Trophoblast cell (in vitro differentiated cells and primary cell): ENCODE measurements around the gene ZCCHC17.

ENCODE experiments used
- DNase-seq, 2 donors: peaks; one replicate each; pipeline ENCODE4 v3.0.0-alpha.2; 2016
- H2AFZ ChIP-seq: 2 replicates; pipeline ENCODE4 v1.6.1; 2013; ENCODE audit warnings: low read length, moderate library complexity, mild to moderate bottlenecking; ENCODE audit not compliant: insufficient read depth, poor library complexity
- H2AK5ac ChIP-seq: 2 replicates; pipeline ENCODE4 v1.6.1; 2013; ENCODE audit warnings: mild to moderate bottlenecking, low read length
- H2BK120ac ChIP-seq: 2 replicates; pipeline ENCODE4 v1.6.1; 2013; ENCODE audit warnings: low read length, mild to moderate bottlenecking, moderate library complexity; ENCODE audit not compliant: insufficient read depth, poor library complexity
- H2BK12ac ChIP-seq: 2 replicates; pipeline ENCODE4 v1.6.1; 2013; ENCODE audit warnings: mild to moderate bottlenecking, low read length, moderate library complexity
- H2BK5ac ChIP-seq: 2 replicates; pipeline ENCODE4 v1.6.1; 2013; ENCODE audit warnings: low read length, low read depth, moderate library complexity, mild to moderate bottlenecking; ENCODE audit not compliant: poor library complexity
- H3K14ac ChIP-seq: 2 replicates; pipeline ENCODE4 v1.6.1; 2013; ENCODE audit warnings: mild to moderate bottlenecking, low read length
- H3K18ac ChIP-seq: 2 replicates; pipeline ENCODE4 v1.6.1; 2013; ENCODE audit warnings: mild to moderate bottlenecking, low read length
- H3K23ac ChIP-seq: 2 replicates; pipeline ENCODE4 v1.6.1; 2013; ENCODE audit warnings: low read length
- H3K27ac ChIP-seq: 2 replicates; pipeline ENCODE4 v1.5.1; 2013; ENCODE audit warnings: low read depth, mild to moderate bottlenecking, inconsistent platforms, low read length, moderate library complexity
- H3K27me3 ChIP-seq: 2 replicates; pipeline ENCODE4 v1.6.1; 2013; ENCODE audit warnings: inconsistent platforms, mild to moderate bottlenecking, low read length, moderate library complexity; ENCODE audit not compliant: insufficient read depth
- H3K36me3 ChIP-seq, 2 experiments: 1 replicate in 1 of 2; 2 replicates in 1 of 2; pipeline ENCODE4 v1.6.1; 2013; ENCODE audit warnings: low read length in 2 of 2, mild to moderate bottlenecking in 2 of 2, moderate library complexity in 1 of 2; ENCODE audit not compliant: insufficient read depth in 2 of 2, control insufficient read depth in 1 of 2
- H3K4ac ChIP-seq: 2 replicates; pipeline ENCODE4 v1.6.1; 2013; ENCODE audit warnings: low read depth, mild to moderate bottlenecking, low read length, moderate library complexity
- H3K4me1 ChIP-seq, 2 experiments: 1 replicate in 1 of 2; 2 replicates in 1 of 2; pipeline ENCODE4 v1.6.1; 2013; ENCODE audit warnings: low read length in 2 of 2, mild to moderate bottlenecking in 2 of 2, moderate library complexity in 1 of 2; ENCODE audit not compliant: insufficient read depth in 2 of 2, control insufficient read depth in 1 of 2
- H3K4me2 ChIP-seq: 2 replicates; pipeline ENCODE4 v1.6.1; 2013; ENCODE audit warnings: inconsistent platforms, mild to moderate bottlenecking, low read length, moderate library complexity
- H3K4me3 ChIP-seq: 2 replicates; pipeline ENCODE4 v1.5.1; 2013; ENCODE audit warnings: mild to moderate bottlenecking, low read depth, low read length, inconsistent platforms
- H3K79me1 ChIP-seq: one replicate; pipeline ENCODE4 v1.6.1; 2013; ENCODE audit warnings: low read length
- H3K79me2 ChIP-seq: 2 replicates; pipeline ENCODE4 v1.6.1; 2013; ENCODE audit warnings: low read length, mild to moderate bottlenecking; ENCODE audit not compliant: control insufficient read depth, insufficient read depth, poor library complexity
- H3K9ac ChIP-seq: 2 replicates; pipeline ENCODE4 v1.6.1; 2013; ENCODE audit warnings: mild to moderate bottlenecking, low read length
- H3K9me3 ChIP-seq: 2 replicates; pipeline ENCODE4 v1.6.1; 2013; ENCODE audit warnings: low read depth, mild to moderate bottlenecking, control low read depth, inconsistent platforms, low read length; ENCODE audit not compliant: insufficient read depth
- H4K12ac ChIP-seq: 2 replicates; pipeline ENCODE4 v1.6.1; 2013; ENCODE audit warnings: low read depth, mild to moderate bottlenecking, low read length, moderate library complexity
- H4K8ac ChIP-seq: 2 replicates; pipeline ENCODE4 v1.6.1; 2013; ENCODE audit warnings: low read depth, mild to moderate bottlenecking, low read length, moderate library complexity
- H4K91ac ChIP-seq: one replicate; pipeline ENCODE4 v1.6.1; 2013; ENCODE audit warnings: low read depth, mild to moderate bottlenecking, low read length, moderate library complexity
- WGBS: extraction: QIAGEN DNeasy Blood & Tissue Kit; methylation state at CpG from one replicate; pipeline ENCODE4 v1.1.7; 2013; ENCODE audit warnings: missing lambda C conversion rate; ENCODE audit not compliant: insufficient read length, insufficient coverage; ENCODE audit errors: extremely low coverage; 5-methylcytosine and 5-hydroxymethylcytosine counted together

Gene ZCCHC17

DNA sequence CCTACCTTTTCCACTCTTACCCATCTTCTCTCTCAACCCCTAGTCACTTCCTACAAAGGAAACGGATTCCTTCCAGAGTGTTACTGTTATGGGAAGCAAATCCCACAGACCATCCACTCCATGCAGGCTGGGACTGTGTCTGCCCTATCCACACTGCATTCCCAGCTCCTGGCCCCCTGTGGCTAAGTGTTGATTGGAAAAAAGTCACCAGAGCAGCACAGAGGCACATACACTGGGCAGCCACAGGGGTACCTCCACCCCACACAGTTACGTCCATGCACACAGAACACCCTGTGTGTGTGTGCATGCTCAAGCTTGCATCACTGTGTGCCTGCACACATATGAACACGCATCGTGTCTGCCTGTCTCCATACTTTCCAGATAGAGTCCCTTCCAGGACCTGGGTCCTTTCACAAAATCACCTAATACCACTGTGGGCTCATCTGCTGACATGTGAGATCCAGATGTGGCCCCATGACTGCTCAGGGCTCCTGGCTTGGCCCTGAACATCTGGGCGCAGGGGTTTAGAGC lies 112.0 kb downstream of the ZCCHC17 start:
- Histone ChIP-seq H2BK5ac (no peak overlapping the region), H3K4me1 (peaks cover 0 to 3% of the 10 kb centered on the region in 2 experiments), H4K91ac (no peak overlapping the region), H3K9me3 (no peaks in the 10 kb centered on the region), H3K14ac (no peak overlapping the region), H4K8ac (no peak overlapping the region), H2BK120ac (no peak overlapping the region), H4K12ac (no peak overlapping the region), H3K23ac (no peak overlapping the region), H3K27ac (no peak overlapping the region), H2BK12ac (no peak overlapping the region), H3K4ac (no peak overlapping the region), H3K9ac (no peak overlapping the region), H3K4me2 (no peak overlapping the region), H2AFZ (no peak overlapping the region), H2AK5ac (no peak overlapping the region), H3K79me2 (peaks cover 8% of the 10 kb centered on the region), H3K18ac (no peak overlapping the region), H3K27me3 (no peaks in the 10 kb centered on the region), H3K4me3 (no peak overlapping the region), H3K36me3 (no peaks in the 10 kb centered on the region), H3K79me1 (peaks cover 8% of the 10 kb centered on the region)
- DNase-seq = no peak
- WGBS = no CpG with 5 or more reads among the region's 5 CpGs

GRCh38 chr1:31409946-31410858 lies 113.4 kb downstream of the ZCCHC17 start:
- Histone ChIP-seq H3K79me1 (peaks cover 12% of the 10 kb centered on the region), H4K91ac (no peak overlapping the region), H3K4me2 (no peak overlapping the region), H3K9ac (no peak overlapping the region), H3K18ac (no peak overlapping the region), H2AK5ac (no peak overlapping the region), H4K8ac (no peak overlapping the region), H3K4me1 (peaks cover 8 to 12% of the 10 kb centered on the region in 2 experiments), H3K23ac (no peak overlapping the region), H3K27me3 (no peaks in the 10 kb centered on the region), H3K14ac (no peak overlapping the region), H4K12ac (no peak overlapping the region), H2AFZ (no peak overlapping the region), H3K4ac (no peak overlapping the region), H2BK120ac (no peak overlapping the region), H3K9me3 (no peaks in the 10 kb centered on the region), H2BK12ac (no peak overlapping the region), H3K36me3 (no peaks in the 10 kb centered on the region), H2BK5ac (no peak overlapping the region), H3K4me3 (no peak overlapping the region), H3K79me2 (peaks cover 14% of the 10 kb centered on the region), H3K27ac (no peak overlapping the region)
- no CpG with 5 or more reads among the region's 6 CpGs for whole genome bisulfite sequencing
- DNase-seq = no peak

DNA sequence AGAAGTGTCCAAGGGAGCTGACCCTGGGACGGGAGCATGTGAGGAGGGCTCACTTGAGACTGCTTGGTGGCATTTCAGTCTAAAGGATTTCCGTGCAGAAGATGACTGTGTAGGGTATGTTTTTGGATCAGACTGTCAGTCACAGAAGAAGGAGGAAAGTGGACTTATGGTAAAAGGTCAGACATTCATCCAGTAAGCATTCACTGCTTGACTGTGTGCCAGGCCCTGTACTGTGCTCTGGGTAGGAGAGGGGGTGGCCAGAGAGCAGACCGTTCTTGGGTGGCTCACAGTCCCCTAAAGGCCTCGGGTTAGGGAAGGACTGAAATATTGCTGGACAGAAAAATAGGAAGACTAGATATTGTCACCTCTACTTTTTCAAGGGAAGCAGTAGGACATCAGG lies 114.0 kb downstream of the ZCCHC17 start:
- Histone ChIP-seq H2AK5ac (no peak overlapping the region), H3K4me2 (no peak overlapping the region), H4K8ac (no peak overlapping the region), H4K91ac (no peak overlapping the region), H3K4me1 (peaks cover 15 to 18% of the 10 kb centered on the region in 2 experiments), H3K4me3 (no peak overlapping the region), H3K14ac (no peak overlapping the region), H3K36me3 (peaks cover 0 to 3% of the 10 kb centered on the region in 2 experiments), H3K23ac (no peak overlapping the region), H2AFZ (no peak overlapping the region), H3K18ac (no peak overlapping the region), H4K12ac (no peak overlapping the region), H3K4ac (no peak overlapping the region), H3K9ac (no peak overlapping the region), H3K9me3 (no peaks in the 10 kb centered on the region), H3K79me1 (peaks cover 14% of the 10 kb centered on the region), H3K79me2 (peaks cover 14% of the 10 kb centered on the region), H2BK5ac (no peak overlapping the region), H2BK12ac (no peak overlapping the region), H2BK120ac (no peak overlapping the region), H3K27me3 (no peaks in the 10 kb centered on the region), H3K27ac (no peak overlapping the region)
- no peak for DNase-seq
- WGBS = no CpG with 5 or more reads among the region's 4 CpGs

DNA sequence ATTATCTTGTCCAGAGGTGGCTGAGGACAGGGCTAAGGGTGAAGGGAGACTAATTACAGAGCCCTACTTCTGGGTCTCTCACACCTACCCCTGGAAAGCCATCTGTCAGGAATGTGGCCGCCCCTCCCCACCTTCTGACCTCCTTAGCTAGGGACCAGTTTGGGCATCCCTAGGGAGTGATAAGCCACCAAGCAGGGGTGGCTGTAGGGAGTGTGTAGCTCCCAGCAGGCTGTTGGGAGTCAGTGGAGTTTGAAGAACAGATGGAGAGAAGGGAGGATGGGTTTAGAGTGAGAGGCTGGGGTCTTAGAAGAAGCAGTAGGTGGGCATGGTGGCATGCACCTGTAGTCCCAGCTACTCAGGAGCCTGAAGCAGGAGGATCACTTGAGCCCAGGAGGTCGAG lies 115.4 kb downstream of the ZCCHC17 start:
- Histone ChIP-seq H4K8ac (no peak overlapping the region), H3K18ac (no peak overlapping the region), H3K23ac (no peak overlapping the region), H2BK120ac (no peak overlapping the region), H2AFZ (no peak overlapping the region), H4K12ac (no peak overlapping the region), H3K27me3 (no peaks in the 10 kb centered on the region), H2AK5ac (no peak overlapping the region), H3K79me2 (peaks cover 14% of the 10 kb centered on the region), H3K79me1 (peaks cover 14% of the 10 kb centered on the region), H2BK12ac (no peak overlapping the region), H3K9me3 (no peaks in the 10 kb centered on the region), H3K36me3 (peaks cover 0 to 6% of the 10 kb centered on the region in 2 experiments), H3K14ac (no peak overlapping the region), H3K9ac (no peak overlapping the region), H3K4me2 (no peak overlapping the region), H3K4me3 (no peak overlapping the region), H4K91ac (no peak overlapping the region), H3K27ac (no peak overlapping the region), H3K4me1 (peaks cover 23 to 26% of the 10 kb centered on the region in 2 experiments), H3K4ac (no peak overlapping the region), H2BK5ac (no peak overlapping the region)
- no CpG with 5 or more reads among the region's 2 CpGs for whole genome bisulfite sequencing
- no peak for DNase-seq
